Amniotic epithelial cell (primary cell): ENCODE measurements around the gene ATP6V1B1.

Source experiments
- DNase-seq: peaks from one replicate; pipeline ENCODE4 v3.0.0-alpha.2; 2010; ENCODE audit warnings: low read depth

Gene ATP6V1B1

DNA sequence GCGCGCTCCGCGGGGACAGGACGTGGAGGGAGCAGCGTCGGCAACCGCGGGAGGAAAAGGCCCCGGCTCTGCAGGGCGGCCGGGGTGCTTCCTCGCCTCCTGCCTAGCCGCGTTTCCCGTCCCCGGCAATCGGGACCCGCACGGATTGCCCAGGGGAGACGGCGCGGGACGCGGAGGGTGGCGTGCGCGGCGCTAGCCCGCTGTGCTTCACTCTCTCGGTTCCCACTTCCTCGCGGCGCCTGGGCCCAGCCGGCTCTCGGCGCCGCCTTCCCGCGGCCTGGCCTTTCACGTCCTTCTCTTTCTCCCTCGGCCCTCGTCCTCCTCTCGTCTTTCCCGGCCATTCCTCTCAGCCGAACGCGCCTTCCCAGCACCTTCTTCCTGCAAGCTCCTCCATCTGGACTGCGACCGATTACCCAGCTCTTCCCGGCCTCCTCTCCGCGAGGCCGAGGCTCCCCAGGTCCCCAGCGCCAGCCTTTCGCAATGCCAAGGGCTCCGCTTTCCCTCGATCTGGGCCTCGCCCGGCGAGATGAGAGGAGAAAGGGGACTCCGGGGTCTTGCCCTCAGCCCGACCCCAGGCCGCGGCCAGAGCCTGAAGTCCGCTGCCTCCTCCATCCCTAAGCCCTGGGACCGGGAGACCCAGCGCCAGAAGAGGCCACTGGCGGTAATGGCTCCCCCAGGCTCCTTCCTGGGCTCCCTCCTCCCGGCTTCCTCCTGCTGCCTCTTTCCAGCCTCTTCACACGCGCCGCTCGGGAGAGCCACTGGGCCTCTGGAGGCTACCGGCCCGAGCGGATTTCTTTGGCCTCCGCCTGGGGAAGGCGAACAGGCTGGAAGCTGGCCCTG lies 34.3 kb upstream of the ATP6V1B1 start:
- peak; percentile 17 for DNase-seq

DNA sequence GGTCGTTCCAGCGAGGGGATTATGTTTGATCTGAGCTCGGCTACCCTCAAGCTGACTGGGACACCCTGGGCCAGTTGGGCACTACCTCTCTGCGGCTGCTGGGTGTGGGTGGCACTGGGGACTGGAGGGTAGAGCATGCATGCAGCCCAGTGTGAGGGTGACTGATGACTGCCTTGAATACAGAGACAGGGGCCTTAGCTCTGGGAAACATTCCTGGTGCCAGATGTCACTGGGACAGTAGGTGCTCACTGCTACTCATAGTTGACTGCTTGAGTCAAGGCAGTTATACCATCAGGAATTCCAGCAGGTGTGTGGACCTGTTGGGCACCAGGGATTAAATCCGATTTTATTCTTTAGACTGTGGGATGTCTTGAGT lies 33.6 kb upstream of the ATP6V1B1 start:
- DNase-seq, result no peak

DNA sequence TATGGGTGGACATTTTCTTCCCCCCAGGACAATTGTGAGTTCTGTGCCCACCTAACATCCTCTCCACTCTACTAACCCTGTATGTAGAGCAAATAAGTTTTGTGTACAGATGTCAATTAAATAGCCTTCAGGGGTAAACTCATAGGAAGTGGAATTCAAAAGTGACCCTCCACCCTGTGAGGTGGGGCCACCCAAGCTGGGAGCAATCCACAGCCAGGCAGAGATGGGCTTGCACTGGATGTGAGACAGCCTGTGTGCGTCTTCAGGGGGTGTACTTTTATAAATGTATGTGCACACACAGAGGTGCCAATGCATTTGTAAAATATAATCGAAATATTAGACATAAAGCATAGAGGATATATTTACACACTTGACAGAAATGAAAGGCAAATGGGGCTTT lies 33.1 kb upstream of the ATP6V1B1 start:
- no peak for DNase-seq

DNA sequence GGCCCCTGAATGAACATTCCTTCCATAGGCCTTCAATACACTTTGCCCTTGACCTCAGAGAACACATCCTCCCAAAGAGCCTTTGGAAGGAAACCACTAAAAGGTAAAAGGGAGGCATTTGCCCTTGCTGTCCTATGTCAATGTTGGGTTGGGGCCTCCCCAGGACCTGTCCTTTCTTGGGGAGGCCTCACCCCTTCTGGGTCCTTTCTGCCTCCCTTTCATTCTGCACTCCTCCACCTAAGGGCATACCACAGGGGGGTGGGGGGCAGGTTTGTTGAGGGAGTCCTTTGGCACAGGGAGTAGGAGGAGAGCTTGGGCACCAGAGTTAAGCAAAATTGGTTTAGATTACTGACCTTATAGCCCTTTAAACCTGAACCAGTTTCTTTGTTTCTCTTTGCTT lies 32.5 kb upstream of the ATP6V1B1 start:
- no peak for DNase-seq

DNA sequence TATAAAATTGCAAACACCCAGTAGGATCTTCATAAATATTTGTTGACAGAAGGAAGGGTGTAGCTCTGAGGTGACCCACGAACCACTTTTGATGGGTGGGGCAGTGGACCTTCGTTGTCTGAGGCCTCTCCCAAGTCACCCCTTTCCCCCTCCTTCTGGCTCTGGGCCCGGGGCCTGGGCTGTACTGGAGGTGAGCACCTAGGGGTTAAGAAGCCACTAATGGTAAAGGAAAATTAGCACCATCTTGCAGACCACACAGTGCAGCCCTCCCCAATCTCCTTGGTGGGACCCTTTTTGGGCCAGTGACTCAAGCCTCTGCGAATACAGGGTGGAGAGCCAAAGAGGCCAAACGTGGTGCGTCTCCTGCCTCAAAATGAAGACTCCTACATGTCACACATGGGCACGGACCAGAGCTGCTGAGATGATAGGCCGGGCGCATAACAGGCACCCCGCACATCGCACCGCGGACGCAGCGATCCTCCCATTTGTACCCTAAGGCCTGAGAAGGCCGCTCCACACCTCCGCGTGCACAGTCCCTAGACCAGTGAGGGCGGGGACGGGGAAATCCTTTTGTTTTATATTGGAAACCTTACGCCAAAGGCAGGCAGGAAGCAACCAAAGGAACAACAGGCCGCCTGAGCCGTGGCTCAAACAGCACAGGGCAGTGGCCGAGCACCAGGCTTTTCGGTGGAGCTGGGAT lies 31.9 kb upstream of the ATP6V1B1 start:
- DNase-seq, result no peak

DNA sequence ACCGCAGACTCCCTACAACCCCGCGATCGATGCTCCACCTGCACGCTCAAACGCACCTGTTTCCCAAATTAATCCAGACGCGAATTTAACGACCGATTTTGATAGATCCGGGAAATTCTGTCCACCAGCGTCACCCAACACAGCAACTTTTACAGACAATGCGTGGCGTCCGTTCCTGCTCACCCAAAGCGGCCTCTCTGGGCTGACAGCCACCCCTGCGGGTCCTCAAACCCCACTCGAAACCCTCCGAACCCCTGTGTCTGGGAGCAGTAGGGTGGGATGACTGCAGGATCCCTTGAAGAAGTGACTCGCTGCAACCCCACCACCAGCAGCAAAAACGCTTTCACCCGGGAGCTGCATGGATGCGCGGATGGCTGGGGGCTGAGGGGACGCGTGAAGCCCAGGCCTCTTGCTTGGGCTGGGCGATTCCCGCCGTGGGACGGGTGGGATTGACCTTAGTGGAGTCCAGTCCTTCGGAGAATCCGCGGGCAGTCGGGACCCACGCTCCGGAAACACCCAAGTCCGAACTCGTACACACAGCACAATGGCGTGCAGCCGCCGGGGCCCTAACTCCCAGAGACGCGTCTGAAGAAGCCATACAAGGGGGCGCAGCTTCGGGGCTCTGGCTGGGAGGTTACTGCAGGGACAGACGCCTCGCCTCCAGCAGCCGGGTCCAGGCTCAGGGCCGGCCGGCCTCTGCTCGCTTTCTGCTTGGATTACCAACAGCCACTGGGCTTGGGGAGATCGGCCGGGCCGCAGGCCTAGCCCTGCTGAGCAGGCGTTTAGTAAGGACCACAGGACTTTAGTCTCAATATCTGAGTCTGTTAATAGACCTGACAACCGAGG lies 31.1 kb upstream of the ATP6V1B1 start:
- DNase-seq, result no peak

DNA sequence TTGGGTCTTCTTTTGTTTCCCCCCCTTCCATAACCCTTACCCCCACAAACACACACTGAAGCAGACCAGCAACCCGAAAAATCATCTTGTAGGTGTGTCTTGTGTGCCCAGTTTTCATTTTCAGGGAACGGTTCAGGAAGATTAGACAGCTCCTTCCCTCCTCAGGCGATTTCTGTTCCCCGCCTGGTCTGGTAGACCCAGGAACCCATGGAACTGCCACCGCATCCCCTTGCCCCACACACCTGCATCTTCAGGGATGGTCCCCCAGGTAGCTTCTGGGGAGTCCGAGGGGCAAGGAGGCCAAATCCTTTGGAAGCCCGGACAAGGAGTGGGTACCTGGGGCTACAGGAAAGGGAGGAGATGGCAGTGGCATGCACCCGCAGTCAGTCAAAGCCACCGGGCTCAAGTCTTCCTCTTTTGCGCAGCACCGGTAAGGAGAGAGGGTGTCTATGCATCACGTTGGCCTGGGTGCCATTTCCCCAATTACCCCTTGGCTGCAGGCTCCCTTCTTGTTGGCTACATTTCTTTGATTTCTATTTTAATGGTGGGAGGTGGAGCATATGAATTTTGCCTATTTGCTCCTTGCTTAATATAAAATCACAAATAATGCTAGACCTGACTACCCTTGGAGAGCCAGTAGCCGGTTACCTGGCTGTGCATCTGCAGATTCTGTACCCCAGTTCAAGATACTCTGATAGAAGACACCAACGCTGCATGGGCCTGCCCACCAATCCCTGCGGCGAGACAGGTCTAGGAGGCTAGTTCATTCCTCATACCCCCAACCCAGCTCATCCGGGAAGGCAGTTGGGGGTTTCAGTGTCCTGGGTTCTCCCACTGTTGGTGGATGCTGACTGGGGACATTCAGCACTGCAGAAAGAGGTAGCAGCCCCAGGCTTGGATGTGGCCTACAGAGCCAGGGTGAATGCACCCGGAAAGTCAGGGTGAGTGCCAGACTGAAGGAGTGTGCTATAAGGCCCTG lies 30.0 kb upstream of the ATP6V1B1 start:
- no peak for DNase-seq

DNA sequence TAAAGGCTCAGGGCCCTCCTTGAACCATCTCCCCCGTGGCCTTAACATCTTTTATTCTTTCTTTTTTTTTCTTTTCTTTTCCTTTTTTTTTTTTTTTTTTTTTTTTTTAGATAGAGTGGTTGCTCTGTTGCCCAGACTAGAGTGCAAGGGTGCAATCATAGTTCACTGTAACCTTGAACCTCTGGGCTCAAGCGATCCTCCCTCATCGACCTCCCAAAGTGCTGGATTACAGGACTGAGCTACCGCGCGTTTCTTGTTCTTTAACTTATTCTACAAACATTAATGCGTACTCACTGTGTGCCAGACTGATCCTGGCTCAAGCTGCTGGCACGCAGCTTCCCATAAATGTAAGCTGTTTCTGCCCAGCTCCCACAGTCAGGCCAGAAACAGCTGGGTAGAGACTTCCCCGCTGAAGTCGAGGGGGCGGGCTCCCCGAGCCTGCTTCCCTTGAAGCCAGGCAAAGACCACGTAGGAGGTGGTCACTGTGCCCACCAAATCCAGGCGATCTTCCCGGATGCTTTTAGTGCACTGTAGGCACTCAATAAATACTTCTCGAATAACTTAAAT lies 29.2 kb upstream of the ATP6V1B1 start:
- no peak for DNase-seq

DNA sequence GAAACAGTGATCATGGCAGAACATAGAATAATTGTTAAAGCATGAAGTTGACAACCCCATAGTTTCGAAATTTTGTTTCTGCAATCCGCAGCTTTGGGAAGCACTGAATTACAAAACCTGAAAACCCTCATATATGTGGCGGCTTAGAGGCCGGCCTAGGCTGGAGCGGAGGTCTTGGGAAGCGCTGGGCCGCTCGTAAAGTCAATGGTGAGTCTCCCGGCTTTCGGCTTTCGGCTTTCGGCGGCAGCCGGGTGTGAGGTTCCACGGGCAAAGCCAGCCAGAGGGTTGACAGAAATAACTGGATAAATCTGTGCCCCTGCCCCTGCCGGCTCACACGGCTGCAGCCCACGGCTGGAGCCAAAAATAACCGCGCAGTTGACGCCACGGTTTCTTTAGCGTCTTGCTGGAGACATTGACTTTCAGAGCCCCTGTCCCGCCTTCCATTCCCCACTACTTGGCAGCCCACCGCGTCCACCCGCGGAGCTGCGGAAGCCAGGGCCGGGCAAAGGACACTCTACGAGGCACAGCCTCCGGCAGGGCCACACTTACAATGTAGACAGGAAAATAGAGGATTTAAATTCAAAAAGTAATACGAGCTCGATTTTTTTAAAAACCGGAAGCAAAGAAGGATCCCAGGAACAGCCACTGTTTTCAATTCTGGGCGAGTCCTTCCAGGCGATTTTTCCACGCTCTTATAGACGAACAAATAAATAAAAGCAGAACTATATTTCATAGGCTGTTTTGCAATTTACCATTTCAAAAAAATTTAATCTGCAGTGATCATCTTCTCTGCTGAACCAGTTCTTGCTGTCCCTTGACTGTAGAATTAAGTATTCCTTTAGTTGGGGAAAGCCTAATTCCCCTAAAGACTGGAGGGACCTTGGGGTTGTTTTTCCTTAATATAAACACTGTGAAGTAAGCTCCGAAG lies 28.3 kb upstream of the ATP6V1B1 start:
- peak; percentile 23 for DNase-seq

DNA sequence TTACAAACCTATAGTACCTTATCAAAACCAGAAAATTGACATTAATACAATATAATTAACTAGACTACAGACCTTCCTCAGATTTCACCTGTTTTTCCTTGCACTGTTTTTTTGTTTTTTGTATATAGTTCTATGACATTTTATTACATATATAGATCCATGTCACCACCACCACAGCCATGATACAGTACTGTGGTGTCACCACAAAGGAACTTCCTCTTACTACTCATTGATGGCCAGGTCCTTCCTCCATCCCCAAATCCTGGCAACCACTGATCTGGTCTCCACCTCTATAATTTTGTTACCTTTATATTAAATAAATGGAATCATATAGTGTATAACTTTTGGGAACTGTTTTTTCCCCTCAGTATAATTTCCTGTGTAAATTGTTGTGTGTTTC lies 19.4 kb upstream of the ATP6V1B1 start:
- DNase-seq, result no peak

DNA sequence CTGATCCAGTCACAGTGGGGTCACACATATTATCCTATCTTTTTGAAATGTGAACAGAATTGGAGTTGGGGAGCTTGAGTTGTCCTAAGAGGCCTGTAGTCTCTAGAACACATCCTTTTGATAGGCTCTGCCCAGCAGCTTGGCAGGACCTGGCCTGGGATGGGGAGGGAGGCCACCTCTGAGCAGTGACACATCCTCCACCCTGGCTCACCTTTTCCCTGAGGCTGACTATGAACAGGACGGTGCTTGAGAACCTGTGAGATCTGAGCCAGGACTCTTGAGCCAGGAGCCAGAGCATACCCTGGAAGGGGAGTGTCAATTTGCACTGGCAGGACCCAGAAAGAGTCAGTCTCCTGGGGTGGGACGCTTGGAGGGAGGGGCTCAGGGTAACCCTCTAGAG lies 17.7 kb upstream of the ATP6V1B1 start:
- no peak for DNase-seq

DNA sequence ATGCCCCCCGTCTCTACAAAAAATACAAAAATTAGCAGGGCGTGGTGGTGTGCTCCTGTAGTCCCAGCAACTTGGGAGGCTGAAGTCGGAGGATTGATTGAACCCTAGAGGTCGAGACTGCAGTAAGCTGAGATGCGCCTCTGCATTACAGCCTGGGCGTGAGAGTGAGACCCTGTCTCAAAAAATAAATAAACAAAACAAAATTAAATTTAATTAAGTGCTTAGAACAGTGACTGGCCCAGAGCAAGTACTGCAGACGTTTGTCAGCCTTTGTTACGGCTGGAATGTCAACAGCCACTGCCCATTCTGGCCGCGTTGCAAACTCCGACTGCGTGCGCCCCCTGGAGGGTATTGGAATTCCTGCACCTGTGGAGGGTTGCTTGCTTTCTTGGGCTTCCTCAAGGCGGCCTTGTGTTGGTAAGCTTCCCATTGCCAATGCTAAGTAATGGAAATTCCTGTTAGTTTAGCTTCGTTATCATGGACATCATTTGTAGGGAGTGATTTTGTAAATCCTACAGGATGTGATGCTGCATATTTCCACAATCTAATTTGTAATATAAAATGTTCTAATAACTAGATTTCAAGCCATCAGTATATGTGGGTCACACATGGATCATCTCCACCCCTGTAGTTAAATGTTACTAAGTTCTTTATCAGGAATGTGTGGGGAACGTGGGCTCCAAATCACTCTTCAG lies 15.9 kb upstream of the ATP6V1B1 start:
- peak; percentile 60 for DNase-seq

DNA sequence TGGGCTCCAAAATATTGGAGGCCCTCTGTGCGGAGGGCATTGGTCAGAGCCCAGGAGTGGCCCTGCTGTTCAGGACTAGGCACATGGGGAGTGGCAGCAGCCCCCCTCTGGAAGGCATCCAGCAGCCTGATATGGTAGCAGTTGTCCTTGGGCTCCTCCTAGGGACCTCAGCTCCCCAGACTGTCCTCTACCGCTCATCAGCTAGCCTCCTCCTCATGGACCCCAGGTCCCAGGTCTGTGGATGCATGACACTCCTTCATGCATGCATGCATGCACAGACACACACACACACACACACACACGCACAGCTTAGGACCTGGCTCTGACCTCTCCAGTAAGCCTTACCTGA lies 15.4 kb upstream of the ATP6V1B1 start:
- no peak for DNase-seq

DNA sequence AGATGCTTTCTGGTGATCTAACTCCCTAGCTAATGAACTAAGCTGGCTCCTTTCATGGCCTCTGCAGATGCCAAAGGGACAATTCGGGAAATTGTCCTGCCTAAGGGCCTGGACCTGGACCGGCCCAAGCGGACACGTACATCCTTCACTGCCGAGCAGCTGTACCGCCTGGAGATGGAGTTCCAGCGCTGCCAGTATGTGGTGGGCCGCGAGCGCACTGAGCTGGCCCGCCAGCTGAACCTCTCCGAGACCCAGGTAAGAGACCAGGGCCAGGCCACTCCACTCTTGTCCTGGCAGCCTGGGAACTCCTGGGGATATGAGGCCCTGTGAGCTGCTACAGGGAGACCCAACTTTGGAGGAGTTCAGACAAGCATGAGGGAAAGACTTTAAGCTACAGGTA lies 14.7 kb upstream of the ATP6V1B1 start:
- no peak for DNase-seq

DNA sequence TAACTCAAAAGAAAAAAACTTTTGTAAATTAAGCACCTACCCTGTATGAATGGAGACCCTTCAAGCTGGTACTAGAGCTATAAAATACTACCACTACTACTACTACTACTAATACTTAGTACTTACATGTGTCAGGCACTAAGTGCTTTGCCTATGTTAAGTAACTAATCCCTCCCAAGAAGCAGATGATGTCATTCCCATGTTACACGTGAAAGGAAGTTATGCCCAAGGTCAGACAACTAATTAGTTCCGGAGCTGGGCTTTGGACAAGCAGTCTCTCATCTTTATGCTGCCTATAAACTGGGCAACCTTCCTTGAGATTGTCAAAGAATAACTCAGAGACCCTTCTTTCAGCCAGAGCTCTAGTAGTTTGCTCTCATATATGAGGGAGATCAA lies 13.9 kb upstream of the ATP6V1B1 start:
- DNase-seq, result peak; percentile 58

DNA sequence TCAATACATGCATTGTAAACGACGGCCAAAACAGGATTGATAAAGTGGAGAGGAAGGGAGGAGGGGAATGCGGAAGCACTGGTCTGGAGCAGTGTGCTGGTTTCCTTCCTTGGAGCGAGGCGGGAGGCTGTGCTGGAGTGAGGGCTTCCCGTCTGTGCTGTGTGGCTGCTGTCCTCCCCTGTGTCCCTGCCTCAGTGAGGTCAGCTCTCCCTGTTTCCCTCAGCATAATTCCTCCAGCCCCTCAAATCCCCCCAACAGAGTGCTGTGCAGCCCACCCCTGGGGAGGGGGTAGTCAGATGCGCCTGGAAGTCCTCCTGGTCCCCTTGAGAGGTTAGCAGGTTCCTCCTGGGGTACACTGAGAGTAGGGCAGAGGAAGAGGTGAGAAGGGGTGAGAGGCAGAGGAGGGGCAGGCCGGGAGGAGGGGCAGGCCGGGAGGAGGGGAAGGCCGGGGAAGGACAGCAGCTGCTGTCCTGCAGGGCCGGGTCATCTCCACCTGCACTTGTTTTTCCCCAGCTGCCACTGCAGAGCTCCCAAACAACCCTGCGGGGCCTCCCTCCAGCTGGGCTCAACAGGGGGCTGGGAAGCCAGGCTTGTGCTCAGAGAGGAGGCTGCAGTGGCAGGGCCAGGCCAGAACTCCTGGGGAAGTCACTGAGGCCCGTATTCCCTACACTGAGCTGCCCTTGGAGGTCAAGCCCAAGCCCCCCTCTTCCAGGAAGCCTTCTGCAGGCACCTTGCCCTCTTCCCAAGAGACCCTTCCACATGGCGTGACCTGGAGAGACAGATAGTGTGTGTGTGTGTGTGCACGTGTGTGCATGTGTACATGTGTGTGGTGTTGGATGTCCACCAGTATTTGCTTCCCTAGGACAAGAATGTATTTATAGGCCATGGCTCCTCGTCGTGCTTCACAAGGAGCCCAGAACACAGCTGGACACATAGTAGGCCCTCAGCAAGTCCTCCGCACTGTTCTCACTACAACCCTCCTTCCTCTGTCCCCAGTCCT lies 13.2 kb upstream of the ATP6V1B1 start:
- no peak for DNase-seq

DNA sequence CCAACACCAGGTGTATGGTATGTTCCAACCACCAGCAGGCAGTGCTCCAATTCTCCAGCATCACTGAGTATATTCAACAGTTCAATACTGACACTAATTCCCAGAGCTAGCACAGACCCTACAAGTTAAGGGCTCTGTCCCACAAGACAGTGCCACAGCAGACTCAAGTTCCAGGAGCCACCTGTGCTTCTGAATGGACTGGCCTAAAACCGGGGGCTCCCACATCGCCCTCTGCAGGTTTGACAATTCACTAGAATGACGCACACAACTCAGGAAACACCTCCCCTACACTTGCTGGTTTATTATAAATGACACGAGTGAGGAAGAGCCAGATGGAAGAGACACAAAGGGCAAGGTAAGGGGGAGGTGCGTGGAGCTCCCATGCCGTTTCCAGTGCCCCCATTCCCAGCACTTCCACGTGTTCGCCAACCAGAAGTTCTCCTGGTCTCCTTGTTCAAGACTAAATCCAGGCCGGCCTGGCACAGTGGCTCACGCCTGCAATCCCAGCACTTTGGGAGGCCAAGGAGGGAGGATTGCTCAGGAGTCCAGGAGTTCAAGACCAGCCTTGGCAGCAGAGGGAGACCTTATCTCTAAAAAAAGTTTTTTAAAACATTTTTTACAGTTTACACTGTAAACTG lies 12.2 kb upstream of the ATP6V1B1 start:
- no peak for DNase-seq

DNA sequence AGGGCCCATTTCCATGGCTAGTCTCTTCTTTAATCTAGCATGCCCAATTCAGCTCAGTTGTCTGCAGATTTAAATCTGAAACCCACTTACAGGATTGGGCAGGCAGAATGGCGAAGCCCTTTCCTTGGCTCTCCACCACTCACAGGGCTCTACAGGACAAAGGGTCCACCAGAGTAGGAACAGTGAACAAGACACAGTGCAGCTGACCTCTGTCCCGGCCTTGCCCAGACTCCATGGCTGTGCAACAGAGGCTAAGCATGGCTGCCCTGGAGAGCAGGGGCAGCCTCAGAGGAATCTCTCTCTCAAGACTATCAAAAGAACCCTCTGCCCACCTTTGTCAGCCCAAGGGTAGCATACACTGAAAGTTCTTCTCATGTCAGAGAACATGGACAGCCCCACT lies 9.7 kb upstream of the ATP6V1B1 start:
- DNase-seq, result no peak
